ENCODE measurements around the gene DUSP18. TPM values are rescaled to one million over a fixed set of nuclear protein-coding genes. Genes with fewer than 3 reads are reported as not detected.

DUSP18 gene
- total RNA-seq, 3 donors from 2014 or later = 5.9 to 12.0 (median 8.0) TPM

DNA sequence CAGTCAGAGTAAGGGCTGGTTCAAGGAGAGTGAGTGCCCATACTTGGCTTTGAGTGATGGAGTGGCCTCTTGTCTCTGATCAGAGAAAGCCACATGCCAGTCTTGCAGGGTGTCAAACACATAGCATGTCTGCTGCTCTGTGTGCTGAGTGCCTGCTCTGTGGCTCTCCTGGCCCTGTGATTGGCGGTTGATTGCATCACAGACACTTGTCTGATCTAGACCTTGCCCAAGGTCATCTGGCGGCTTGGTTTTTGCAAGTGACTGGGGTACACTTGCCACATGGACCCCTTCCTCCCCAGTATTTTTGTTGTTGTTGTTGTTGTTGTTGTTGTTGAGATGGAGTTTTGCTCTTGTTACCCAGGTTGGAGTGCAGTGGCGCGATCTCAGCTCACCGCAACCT is 37.3 kb upstream of the DUSP18 start:
- Histone ChIP-seq H3K4me1 (no peaks in the 10 kb centered on the region), H3K27me3 (no peaks in the 10 kb centered on the region), H3K4me3 (no peak overlapping the region), H3K27ac (no peak overlapping the region), H3K9me3 (no peaks in the 10 kb centered on the region), H3K36me3 (no peaks in the 10 kb centered on the region)
- no peak for DNase-seq (ENCODE audit: low spot score in 2 of 2)
- TF ChIP-seq POLR2A (IDR thresholded peaks at IDR 0.05) (no peak), POLR2AphosphoS5 (IDR thresholded peaks at IDR 0.05) (no peak)
- TF ChIP-seq, protein P1, sequence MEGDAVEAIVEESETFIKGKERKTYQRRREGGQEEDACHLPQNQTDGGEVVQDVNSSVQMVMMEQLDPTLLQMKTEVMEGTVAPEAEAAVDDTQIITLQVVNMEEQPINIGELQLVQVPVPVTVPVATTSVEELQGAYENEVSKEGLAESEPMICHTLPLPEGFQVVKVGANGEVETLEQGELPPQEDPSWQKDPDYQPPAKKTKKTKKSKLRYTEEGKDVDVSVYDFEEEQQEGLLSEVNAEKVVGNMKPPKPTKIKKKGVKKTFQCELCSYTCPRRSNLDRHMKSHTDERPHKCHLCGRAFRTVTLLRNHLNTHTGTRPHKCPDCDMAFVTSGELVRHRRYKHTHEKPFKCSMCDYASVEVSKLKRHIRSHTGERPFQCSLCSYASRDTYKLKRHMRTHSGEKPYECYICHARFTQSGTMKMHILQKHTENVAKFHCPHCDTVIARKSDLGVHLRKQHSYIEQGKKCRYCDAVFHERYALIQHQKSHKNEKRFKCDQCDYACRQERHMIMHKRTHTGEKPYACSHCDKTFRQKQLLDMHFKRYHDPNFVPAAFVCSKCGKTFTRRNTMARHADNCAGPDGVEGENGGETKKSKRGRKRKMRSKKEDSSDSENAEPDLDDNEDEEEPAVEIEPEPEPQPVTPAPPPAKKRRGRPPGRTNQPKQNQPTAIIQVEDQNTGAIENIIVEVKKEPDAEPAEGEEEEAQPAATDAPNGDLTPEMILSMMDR (IDR thresholded peaks at IDR 0.05) = no peak
- intact Hi-C loops (cut with DNase I; ENCODE audit: low total_unique reads) = no loop called here

DNA sequence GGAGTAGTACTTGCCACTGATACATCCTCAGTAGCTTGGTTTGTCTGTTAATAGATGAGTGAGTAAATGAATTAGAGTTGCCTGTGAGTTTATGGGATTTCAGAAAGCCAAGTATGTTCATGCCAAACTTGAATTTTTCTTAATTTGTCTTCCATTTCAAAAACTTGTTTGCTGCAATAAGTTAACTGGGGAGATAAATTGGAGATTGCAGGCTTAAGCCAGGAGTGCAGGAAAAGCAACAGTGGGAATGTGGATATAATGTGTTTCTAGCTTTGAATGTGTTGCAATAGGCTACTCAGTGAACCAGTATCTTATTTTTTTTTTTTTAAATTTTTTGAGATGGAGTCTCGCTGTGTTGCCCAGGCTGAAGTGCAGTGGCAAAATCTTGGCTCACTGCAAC is 35.2 kb upstream of the DUSP18 start:
- Histone ChIP-seq H3K4me1 (no peaks in the 10 kb centered on the region), H3K9me3 (no peaks in the 10 kb centered on the region), H3K4me3 (no peak overlapping the region), H3K27me3 (no peaks in the 10 kb centered on the region), H3K36me3 (no peaks in the 10 kb centered on the region), H3K27ac (no peak overlapping the region)
- intact Hi-C loops (cut with DNase I; ENCODE audit: low total_unique reads) = no loop called here
- TF ChIP-seq, protein P1 (IDR thresholded peaks at IDR 0.05) = no peak
- TF ChIP-seq POLR2AphosphoS5 (IDR thresholded peaks at IDR 0.05) (no peak), POLR2A (IDR thresholded peaks at IDR 0.05) (no peak)
- no peak for DNase-seq (ENCODE audit: low spot score in 2 of 2)

DNA sequence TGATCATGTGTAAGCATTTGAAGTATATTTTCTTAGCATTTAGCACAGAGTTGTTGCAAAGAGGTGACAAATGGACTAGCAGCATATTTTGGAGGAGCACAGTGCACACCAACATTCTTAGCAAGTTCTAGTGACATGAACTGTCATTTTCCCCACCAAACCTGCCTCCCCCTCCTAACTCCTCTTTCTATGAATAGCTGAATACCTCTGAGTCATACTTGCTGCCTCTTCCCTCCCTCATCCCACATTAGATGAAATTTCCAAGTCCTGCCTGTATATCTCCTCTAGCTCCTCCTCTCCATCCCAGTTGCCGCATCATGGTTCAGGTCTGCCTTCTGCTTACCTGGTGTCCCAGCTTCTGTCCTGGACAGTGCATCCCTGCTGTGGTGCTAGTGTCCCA is 34.2 kb upstream of the DUSP18 start:
- Histone ChIP-seq H3K4me3 (no peak overlapping the region), H3K9me3 (no peaks in the 10 kb centered on the region), H3K36me3 (no peaks in the 10 kb centered on the region), H3K27me3 (no peaks in the 10 kb centered on the region), H3K27ac (no peak overlapping the region), H3K4me1 (no peaks in the 10 kb centered on the region)
- intact Hi-C loops (cut with DNase I; ENCODE audit: low total_unique reads) = no loop called here
- no peak for DNase-seq (ENCODE audit: low spot score in 2 of 2)
- TF ChIP-seq POLR2AphosphoS5 (IDR thresholded peaks at IDR 0.05) = no peak
- TF ChIP-seq, protein P1 (IDR thresholded peaks at IDR 0.05) = no peak
- no peak for TF ChIP-seq POLR2A (IDR thresholded peaks at IDR 0.05)

DNA sequence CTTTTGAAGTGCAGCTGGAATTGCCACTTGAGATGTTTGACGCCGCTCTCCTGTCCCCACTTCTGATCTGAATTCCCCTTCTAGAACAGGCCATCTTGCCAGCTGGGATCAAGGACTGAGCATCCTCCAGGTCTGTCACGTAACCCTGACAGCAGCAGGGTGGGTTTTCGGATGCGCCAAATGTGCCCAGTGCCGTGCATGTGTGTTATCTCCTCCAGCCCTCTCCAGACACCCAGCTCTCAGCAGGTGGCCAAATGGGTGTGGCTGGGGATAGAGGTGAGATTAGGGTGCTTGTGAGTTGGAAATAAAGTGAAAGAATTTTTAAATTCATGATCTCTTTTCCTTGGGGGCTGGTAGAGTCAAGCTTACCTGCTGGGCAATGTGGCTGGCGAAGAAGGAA is 30.3 kb upstream of the DUSP18 start:
- Histone ChIP-seq H3K27me3 (no peaks in the 10 kb centered on the region), H3K36me3 (no peaks in the 10 kb centered on the region), H3K9me3 (no peaks in the 10 kb centered on the region), H3K27ac (no peak overlapping the region), H3K4me3 (no peak overlapping the region), H3K4me1 (no peaks in the 10 kb centered on the region)
- intact Hi-C loops (cut with DNase I; ENCODE audit: low total_unique reads) = no loop called here
- DNase-seq (ENCODE audit: low spot score in 2 of 2) = no peak
- TF ChIP-seq POLR2A (IDR thresholded peaks at IDR 0.05) = no peak
- TF ChIP-seq POLR2AphosphoS5 (IDR thresholded peaks at IDR 0.05) = no peak
- TF ChIP-seq, protein P1 (IDR thresholded peaks at IDR 0.05) = no peak

DNA sequence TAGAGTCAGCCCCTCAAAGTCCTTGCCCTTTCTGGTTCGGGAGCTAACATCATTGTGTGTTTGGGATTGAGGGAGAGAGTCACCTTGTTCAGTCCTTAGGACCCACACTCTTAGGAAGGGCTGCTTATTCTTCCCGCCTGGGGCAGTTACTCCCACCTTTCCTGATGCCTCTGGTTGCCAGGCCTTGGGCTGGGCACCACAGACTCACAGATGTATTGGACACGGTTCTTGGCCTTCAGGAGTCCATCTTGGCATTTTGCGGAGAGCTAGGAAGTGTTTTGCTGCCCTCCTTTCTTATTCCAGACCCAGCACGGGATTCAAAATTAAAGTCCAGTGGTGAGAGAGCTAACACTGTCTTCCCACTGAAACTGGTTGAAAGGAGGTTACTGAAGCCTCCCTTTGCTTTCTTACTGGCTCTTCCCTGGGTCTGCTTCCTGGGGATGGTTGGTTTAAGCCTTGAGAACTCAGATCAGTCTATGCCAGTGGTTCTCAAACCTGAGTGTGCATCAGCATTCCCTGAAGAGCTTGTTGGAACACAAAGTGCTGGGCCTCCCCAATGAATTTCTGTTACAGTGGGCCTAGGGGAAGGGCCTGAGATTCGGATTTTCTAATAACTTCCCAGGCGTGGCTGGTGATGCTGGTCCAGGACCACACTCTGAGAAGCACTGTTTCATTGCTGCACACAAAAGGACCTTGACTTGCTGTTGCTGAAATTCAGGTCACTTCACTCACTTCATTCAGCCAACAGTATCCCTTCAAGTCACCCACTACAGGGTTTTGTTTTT is 28.4 kb upstream of the DUSP18 start:
- intact Hi-C loops (cut with DNase I; ENCODE audit: low total_unique reads) = no loop called here
- no peaks in the 10 kb centered on the region for H3K36me3 ChIP-seq
- no peaks in the 10 kb centered on the region for H3K9me3 ChIP-seq
- no peaks in the 10 kb centered on the region for H3K4me1 ChIP-seq
- no peak overlapping the region for H3K4me3 ChIP-seq
- no peaks in the 10 kb centered on the region for H3K27me3 ChIP-seq
- H3K27ac ChIP-seq = no peak overlapping the region
- TF ChIP-seq POLR2AphosphoS5 (IDR thresholded peaks at IDR 0.05) (no peak), POLR2A (IDR thresholded peaks at IDR 0.05) (no peak)
- TF ChIP-seq, protein P1 (IDR thresholded peaks at IDR 0.05) = no peak
- DNase-seq (ENCODE audit: low spot score in 2 of 2) = no peak

Measured in breast epithelium (tissue), 4 donors.